Psoas muscle (tissue), 8 donors: ENCODE measurements around the gene LAMB3. TPM values are rescaled to one million over a fixed set of nuclear protein-coding genes. Genes with fewer than 3 reads are reported as not detected.

Experiments used
- ATAC-seq, 4 donors: fragments of 200-7000 bp; cut with Tn5 transposase; one replicate each; pipeline ENCODE4 v1.9.1; 2020; ENCODE audit warnings: moderate library complexity in 3 of 4, mild to moderate bottlenecking in 2 of 4
- DNase-seq, 2 donors: peaks; one replicate each; pipeline ENCODE4 v3.0.0-alpha.2; 2020
- H3K27ac ChIP-seq: fragments of 200-600 bp; one replicate; pipeline ENCODE4 v1.8.0; 2022
- H3K27me3 ChIP-seq, 3 donors: fragments of 200-600 bp in 1 of 3; one replicate each; pipeline versions ENCODE4 v1.6.1 to v1.8.0; 2013 to 2022; ENCODE audit warnings: low read length in 2 of 3, mild to moderate bottlenecking in 2 of 3, moderate library complexity in 1 of 3; ENCODE audit not compliant: insufficient read depth in 3 of 3
- H3K36me3 ChIP-seq, 2 donors: fragments of 200-600 bp in 1 of 2; one replicate each; pipeline versions ENCODE4 v1.6.1 to v1.8.0; 2013 to 2022; ENCODE audit warnings: low read depth in 1 of 2, mild to moderate bottlenecking in 1 of 2, moderate library complexity in 1 of 2; ENCODE audit not compliant: insufficient read depth in 1 of 2
- H3K4me1 ChIP-seq: fragments of 200-600 bp; one replicate; pipeline ENCODE4 v1.8.0; 2022
- H3K4me3 ChIP-seq: fragments of 200-600 bp; one replicate; pipeline ENCODE4 v1.8.0; 2022; ENCODE audit warnings: mild to moderate bottlenecking
- H3K9me3 ChIP-seq: fragments of 200-600 bp; one replicate; pipeline ENCODE4 v1.8.0; 2022
- WGBS, 3 donors: extraction: QIAGEN DNeasy Blood & Tissue Kit; methylation state at CpG; one replicate each; pipeline versions ENCODE4 v1.1.6 to v1.1.7; 2013; 5-methylcytosine and 5-hydroxymethylcytosine counted together
- intact Hi-C, 2 donors: fragments of 100-400 bp; cut with DNase I; formaldehyde crosslinking; loops; one replicate each; pipeline versions ENCODE4 v1.11.0 to v1.14.2; 2022
- polyA plus RNA-seq, 3 donors: library from polyadenylated mRNA; stranded (reverse); fragments of 200-250 nt; gene quantifications; one replicate each; pipeline ENCODE4 v1.2.3, GENCODE V29; 2013
- total RNA-seq, 4 donors: library from RNA; stranded (reverse); fragmentation: NEBNext Ultra II Directional in 2 of 4; extraction: Animal tissue kit (Norgen Biotek cat#: 25700) in 2 of 4; gene quantifications; one replicate each; pipeline versions ENCODE4 v1.2.1 to v1.2.4, GENCODE V29; 2021 to 2023
- TF ChIP-seq, protein P1 (sequence below): fragments of 200-600 bp; IDR thresholded peaks from one replicate; pipeline ENCODE4 v1.8.0; 2022; ENCODE audit warnings: antibody characterized with exemption
- donor health status: healthy with polysubstance abuse.
- donor health status: DM: no; HTN: no; CAD: no; lungs with moderate emphysema.
- donor health status: Bipolar disorder and iron deficiency.
- donor health status: healthy.
- donor health status: DM: yes; HTN: yes; CAD: no.
- donor health status: DM: no; HTN: no; CAD: no.
- donor health status: DM: no; HTN: no; CAD: no.
- donor health status: DM: yes; HTN: yes; CAD: no.

Gene LAMB3
- total and polyA plus RNA-seq, 7 donors: 0.88 to 2.7 (median 2.0) TPM

DNA sequence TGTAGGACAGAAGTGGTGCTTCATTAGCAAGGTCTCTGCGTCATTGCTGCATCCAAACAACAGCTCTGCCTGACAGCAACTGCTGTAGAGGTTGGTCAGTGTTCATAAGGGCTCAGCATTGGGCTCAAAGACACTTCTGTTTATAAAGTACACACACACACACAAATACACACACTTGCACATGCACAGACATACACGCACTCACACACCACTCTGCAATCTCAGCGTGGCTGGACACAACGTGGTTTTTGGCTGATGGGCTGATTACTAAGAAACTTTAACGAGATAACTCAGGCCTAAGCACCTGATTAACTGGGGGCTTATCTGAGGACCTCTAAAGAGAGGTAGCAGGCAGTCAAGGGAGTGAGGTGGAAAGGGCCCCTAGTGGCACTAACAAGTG is 48.3 kb downstream of the LAMB3 start:
- H3K36me3 ChIP-seq: no peaks in the 10 kb centered on the region
- intact Hi-C loops: loop anchor here (2.0 kb wide), 2 partner anchors 23 to 89 kb away; no protein-coding TSS in a partner anchor
- no peaks in the 10 kb centered on the region for H3K27me3 ChIP-seq
- no peak overlapping the region for H3K27ac ChIP-seq
- 80 to 93% (median 90%) methylated on average over 5 of the region's 5 CpGs for WGBS, 3 donors
- DNase-seq (no peak), ATAC-seq (no peak)
- TF ChIP-seq, protein P1, sequence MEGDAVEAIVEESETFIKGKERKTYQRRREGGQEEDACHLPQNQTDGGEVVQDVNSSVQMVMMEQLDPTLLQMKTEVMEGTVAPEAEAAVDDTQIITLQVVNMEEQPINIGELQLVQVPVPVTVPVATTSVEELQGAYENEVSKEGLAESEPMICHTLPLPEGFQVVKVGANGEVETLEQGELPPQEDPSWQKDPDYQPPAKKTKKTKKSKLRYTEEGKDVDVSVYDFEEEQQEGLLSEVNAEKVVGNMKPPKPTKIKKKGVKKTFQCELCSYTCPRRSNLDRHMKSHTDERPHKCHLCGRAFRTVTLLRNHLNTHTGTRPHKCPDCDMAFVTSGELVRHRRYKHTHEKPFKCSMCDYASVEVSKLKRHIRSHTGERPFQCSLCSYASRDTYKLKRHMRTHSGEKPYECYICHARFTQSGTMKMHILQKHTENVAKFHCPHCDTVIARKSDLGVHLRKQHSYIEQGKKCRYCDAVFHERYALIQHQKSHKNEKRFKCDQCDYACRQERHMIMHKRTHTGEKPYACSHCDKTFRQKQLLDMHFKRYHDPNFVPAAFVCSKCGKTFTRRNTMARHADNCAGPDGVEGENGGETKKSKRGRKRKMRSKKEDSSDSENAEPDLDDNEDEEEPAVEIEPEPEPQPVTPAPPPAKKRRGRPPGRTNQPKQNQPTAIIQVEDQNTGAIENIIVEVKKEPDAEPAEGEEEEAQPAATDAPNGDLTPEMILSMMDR: no peak
- H3K9me3 ChIP-seq: no peaks in the 10 kb centered on the region
- no peaks in the 10 kb centered on the region for H3K4me1 ChIP-seq
- no peak overlapping the region for H3K4me3 ChIP-seq

DNA sequence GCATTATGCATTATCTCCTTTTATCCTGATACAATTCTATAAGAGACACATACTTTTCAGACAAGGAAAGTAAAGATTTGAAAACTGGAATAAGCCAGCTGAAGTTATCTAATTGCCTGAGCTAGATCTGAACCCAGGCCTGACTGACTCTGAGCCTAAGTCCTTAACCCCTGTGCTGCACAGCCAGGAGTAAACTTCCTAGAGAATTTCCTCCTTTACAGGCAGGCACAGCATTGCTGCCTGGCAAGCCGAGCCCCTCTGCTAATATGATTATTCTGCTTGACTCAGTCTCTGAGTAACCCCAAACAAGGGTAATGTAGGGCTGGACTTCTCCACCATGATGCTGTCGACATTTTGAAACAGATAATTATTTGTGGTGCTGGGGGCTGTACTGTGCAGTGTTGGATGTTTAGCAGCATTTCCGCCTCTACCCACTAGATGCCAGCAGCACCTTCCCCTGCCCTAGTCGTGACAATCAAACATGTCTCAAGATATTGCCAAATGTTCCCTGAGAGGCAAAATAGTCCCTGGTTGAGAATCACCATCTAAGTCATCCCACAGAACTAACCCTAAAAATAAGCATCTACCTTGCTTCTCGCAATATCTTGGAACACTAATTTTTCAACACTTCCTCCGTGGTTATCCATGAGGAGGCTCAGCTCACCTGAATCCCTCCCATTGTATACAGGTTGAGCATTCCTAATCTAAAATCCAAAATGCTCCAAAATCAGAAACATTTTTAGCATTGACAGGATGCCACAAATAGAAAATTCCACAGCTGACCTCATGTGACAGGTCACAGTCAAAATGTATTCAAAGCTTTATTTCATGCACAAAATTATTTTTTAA is 50.2 kb downstream of the LAMB3 start:
- DNase-seq: peak in 1 of 2 donors; percentile 61
- intact Hi-C loops: loop anchor here (2.0 kb wide), 3 partner anchors 25 to 95 kb away; no protein-coding TSS in a partner anchor
- ATAC-seq: peak; percentile 91 to 100 (median 96)
- Histone ChIP-seq H3K4me3 (no peak overlapping the region), H3K9me3 (no peaks in the 10 kb centered on the region), H3K27me3 (no peaks in the 10 kb centered on the region), H3K27ac (no peak overlapping the region), H3K36me3 (no peaks in the 10 kb centered on the region), H3K4me1 (no peaks in the 10 kb centered on the region)
- TF ChIP-seq, protein P1: peak; percentile 75
- 30 to 41% (median 36%) methylated on average over 6 of the region's 6 CpGs for WGBS, 3 donors

DNA sequence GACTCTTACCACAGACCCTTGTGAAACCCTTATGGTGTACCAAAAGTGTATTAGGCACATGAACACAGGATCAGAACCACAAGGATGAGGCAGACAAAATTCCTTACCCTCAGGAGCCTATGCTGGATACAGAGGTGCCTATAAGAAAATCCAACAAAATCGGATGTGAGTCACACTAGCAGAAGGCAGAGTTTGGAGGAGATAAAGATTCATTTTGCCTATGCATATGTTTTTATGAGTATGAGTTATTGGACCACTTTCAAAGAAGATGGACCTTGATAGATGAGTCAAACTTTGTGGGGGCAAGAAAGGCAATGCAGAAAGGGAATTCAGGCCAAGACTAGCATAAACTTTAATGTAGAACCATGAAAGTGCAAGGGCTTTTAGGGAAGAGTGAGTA is 51.7 kb downstream of the LAMB3 start:
- H3K9me3 ChIP-seq: no peaks in the 10 kb centered on the region
- H3K4me1 ChIP-seq: no peaks in the 10 kb centered on the region
- H3K36me3 ChIP-seq: no peaks in the 10 kb centered on the region
- no peak overlapping the region for H3K27ac ChIP-seq
- TF ChIP-seq, protein P1: no peak
- intact Hi-C loops: loop anchor here in 1 of 2 donors (2.0 kb wide), 1 partner anchor 96 kb away; no protein-coding TSS in a partner anchor
- ATAC-seq: no peak
- no peaks in the 10 kb centered on the region for H3K27me3 ChIP-seq
- H3K4me3 ChIP-seq: no peak overlapping the region
- DNase-seq: no peak
- 86 to 97% (median 96%) methylated on average over 1 of the region's 1 CpG for WGBS, 3 donors

DNA sequence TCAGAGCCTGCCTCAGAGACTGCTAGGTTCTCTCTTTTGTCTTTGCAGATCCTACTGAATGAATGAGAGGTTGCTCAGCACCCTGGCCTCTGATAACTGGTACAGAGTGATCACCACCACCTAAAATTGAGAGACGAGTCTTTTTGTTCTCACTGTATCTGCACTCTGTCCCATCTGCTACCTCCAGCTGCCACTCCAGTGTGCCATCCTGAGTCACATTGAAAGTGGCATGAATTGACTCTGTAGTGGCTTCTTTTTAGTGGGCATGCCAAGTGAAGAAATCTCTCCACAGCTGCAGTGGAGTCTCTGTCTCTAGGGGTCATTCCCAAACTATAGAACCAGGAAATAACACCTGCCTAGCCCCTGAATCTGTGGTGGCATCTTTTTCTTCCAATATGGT is 54.0 kb downstream of the LAMB3 start:
- WGBS, 3 donors: 71 to 83% (median 82%) methylated on average over 1 of the region's 1 CpG
- H3K9me3 ChIP-seq: no peaks in the 10 kb centered on the region
- H3K4me3 ChIP-seq: no peak overlapping the region
- H3K36me3 ChIP-seq: no peaks in the 10 kb centered on the region
- no peak overlapping the region for H3K27ac ChIP-seq
- TF ChIP-seq, protein P1: no peak
- DNase-seq: no peak
- H3K4me1 ChIP-seq: no peaks in the 10 kb centered on the region
- no peaks in the 10 kb centered on the region for H3K27me3 ChIP-seq
- intact Hi-C loops: no loop called here
- ATAC-seq: no peak
